Epidermal melanocyte (primary cell): ENCODE data around the gene ARHGAP10.

Source experiments
- DNase-seq: peaks from one replicate; pipeline ENCODE4 v3.0.0; 2011; ENCODE audit warnings: low spot score; ENCODE audit not compliant: insufficient read length

ARHGAP10 gene

DNA sequence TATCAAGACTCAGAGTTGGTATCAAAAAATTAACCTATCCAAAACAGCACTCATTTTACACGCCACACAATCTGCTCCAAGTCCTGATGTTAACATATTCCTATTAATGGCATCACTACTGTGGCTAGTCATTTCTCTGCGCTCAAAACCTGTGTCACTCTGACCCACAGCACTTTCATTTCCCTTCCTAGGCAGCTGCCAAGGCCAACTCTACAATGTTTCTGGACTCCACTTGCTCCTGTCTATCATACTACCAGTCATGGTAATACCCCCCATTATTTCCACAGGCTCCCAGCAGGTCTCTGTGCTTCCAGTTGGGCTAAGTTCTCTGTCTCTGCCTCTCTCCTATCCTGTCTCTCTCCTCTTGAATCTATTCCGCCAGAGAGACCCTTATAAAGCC lies 386.7 kb downstream of the ARHGAP10 start:
- DNase-seq: no peak

DNA sequence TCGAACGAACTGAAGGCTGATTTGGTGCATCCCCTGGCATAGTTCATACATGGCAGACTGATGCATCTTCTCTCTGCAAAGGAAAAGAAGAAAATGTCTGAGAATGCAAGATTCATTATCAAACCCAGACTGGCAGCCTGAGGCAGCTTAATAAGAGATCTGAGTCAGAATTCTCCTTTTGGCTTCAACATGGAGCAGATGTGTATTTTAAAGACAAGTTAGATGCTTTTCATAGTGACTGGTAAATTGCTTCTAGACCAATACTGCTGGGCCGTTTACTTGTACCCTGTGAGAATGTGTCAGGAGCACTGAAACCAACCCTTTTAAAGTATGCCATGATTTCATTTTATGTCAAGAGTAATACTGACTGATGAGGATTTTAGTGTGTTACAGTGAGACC lies 388.3 kb downstream of the ARHGAP10 start:
- no peak for DNase-seq
